Keratinocyte (primary cell): ENCODE results near the gene ACSS1.

Experiments used
- EZH2 ChIP-seq: IDR thresholded peaks from one replicate; pipeline ENCODE4 v1.6.1; 2012; ENCODE audit warnings: inconsistent platforms, mild to moderate bottlenecking, low read length, moderate library complexity
- TF ChIP-seq, protein P1 (sequence below), 3 experiments: IDR thresholded peaks in 1 of 3; conservative IDR thresholded peaks in 1 of 3; optimal IDR thresholded peaks in 1 of 3; 2 replicates in 2 of 3; 3 replicates in 1 of 3; pipeline versions ENCODE3 to v1.5.1; 2011; ENCODE audit warnings: low read length in 3 of 3, mild to moderate bottlenecking in 3 of 3, moderate library complexity in 2 of 3, control low read depth in 1 of 3, inconsistent platforms in 1 of 3; ENCODE audit not compliant: insufficient read depth in 2 of 3; ENCODE audit errors: extremely low read depth in 1 of 3

DNA sequence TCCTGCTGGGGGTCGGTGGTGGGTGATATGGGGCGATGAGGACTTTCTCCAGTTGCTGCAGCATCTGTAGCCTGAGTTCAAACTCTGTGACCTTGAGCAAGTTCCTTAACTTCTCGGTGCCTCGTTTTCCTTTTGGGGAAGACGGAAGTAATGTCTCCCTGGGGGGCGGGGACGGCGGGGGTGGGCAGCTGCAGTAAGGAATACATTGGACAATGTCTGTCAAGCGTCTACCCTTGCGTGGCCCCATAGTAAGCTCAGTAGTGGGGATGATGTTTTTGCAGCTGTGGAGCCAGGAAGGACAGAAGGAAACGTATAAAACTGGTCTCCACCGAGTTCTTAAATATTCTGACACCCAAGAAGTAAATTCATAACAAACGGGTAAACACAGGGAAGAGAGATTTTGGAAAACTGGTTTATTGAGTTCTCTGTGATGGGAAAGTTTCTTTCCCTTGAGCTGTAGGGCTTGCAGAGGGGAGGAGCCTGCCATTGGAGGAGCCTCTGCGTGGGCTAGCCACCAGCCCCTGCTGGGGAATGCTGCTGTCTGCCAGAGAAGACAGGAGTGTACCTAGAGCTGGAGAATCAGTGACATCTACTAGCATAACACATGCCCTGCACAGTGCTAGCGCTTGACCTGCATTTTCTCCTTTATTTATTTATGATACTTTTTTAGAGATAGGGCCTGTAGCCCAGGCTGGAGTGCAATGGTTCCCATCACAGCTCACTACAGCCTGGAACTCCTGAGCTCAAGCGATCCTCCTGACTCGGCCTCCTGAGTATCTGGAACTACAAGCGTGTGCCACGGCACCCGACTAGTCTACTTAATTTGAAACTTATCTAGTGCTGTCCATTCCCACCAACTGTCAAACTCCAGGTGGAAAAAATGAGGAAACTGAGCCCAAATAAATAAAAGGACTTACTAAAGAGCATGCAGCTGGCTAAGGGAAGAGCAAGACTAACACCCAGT is 1.2 kb upstream of the ACSS1 start:
- TF ChIP-seq, protein P1, sequence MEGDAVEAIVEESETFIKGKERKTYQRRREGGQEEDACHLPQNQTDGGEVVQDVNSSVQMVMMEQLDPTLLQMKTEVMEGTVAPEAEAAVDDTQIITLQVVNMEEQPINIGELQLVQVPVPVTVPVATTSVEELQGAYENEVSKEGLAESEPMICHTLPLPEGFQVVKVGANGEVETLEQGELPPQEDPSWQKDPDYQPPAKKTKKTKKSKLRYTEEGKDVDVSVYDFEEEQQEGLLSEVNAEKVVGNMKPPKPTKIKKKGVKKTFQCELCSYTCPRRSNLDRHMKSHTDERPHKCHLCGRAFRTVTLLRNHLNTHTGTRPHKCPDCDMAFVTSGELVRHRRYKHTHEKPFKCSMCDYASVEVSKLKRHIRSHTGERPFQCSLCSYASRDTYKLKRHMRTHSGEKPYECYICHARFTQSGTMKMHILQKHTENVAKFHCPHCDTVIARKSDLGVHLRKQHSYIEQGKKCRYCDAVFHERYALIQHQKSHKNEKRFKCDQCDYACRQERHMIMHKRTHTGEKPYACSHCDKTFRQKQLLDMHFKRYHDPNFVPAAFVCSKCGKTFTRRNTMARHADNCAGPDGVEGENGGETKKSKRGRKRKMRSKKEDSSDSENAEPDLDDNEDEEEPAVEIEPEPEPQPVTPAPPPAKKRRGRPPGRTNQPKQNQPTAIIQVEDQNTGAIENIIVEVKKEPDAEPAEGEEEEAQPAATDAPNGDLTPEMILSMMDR (optimal IDR thresholded peaks at IDR 0.05 in 1 of 3, IDR thresholded peaks at IDR 0.05 in 1 of 3, conservative IDR thresholded peaks at IDR 0.05 in 1 of 3; ENCODE audit: extremely low read depth in 1 of 3, insufficient read depth in 2 of 3, low read length in 3 of 3): no peak
- no peak for TF ChIP-seq EZH2
